Stimulated activated CD8-positive, alpha-beta memory T cell treated with anti-CD3 and anti-CD28 coated beads, Interleukin-15, amount 100 ng/mL, for 1 hour (primary cell): ENCODE results near the gene ESPNL.
"Not testable (repeated sequence)": the region's sequence is repeated elsewhere in the genome, so short reads cannot be mapped to it uniquely, and the experiment has no call there.

ENCODE experiments used
- DNase-seq: peaks from one replicate; pipeline ENCODE4 v3.0.0-alpha.2; 2020; ENCODE audit warnings: low read depth

The ESPNL gene

DNA sequence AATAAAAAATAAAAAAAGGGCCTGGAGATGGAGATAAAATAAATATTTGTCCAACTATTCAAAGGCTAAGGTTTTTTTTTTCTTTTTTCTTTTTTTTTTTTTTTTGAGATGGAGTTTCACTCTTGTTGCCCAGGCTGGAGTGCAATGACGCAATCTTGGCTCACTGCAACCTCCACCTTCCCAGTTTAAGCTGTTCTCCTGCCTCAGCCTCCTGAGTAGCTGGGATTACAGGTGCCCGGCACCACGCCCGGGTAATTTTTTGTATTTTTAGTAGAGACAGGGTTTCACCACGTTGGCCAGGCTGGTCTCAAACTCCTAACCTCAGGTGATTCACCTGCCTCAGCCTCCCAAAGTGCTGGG, 70.9 kb downstream of the ESPNL start:
- DNase-seq: not testable (repeated sequence)

DNA sequence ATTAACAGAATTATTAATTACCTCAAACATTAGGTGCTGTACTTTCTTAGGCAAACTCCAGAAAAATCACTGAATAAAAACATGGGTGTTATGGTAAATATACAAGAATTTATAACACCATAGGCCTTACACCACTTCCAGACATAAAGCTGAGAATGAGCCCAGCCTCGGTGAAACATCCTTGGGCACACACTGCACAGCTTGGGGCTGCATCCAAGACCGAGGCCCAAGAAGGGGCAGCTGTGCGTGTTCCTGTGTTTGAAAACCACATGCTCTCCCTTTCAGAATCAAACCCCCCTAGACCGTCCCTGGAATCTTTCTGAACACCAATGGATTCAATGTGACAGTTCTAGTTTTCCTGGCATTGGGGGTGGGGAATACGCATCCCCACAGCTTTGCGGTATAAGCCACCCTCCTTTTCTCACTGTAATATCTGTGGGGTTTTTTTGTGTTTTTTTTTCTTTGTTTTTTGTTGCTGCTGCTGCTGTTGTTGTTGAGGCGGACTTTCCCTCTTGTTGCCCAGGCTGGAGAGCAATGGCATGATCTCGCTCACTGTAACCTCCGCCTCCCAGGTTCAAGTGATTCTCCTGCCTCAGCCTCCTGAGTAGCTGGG, 71.5 kb downstream of the ESPNL start:
- no peak for DNase-seq

DNA sequence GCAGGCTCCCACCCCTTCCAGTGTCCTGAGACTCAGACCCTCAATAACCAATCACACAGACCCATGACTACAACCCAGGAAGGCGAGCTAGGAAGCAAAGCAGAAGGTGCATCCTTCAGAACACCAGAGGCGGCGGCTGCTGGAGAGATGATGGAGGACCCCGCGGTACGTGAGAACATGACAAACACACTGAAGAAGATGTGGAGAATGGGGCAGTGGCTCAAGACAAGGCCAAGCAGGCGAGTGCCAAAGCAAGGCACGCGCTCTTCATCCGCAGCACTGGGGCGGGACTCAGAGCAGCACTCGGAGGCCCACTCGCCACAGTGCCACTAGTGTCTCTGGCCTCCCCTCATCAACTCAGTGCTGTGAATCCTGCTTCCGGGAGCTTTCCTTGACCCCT, 72.3 kb downstream of the ESPNL start:
- no peak for DNase-seq

DNA sequence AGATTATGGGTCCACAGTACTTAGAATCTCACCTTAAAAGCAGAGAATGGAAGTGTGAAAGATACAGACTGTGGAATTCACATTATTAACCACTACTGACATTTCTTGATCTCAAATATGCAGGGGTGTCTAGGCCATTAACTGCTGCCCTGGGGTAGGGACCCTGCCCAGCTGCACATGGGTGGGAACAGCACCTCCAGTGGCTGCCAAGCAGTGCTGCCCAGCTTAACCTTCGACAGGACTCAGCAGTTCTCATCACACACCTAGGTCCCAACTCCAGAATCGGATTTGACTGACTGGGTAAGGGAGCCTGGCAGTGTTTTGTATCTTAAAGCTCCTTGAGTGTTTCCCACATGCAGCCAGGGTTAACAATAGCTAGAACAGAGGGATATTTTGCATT, 73.6 kb downstream of the ESPNL start:
- DNase-seq: no peak

DNA sequence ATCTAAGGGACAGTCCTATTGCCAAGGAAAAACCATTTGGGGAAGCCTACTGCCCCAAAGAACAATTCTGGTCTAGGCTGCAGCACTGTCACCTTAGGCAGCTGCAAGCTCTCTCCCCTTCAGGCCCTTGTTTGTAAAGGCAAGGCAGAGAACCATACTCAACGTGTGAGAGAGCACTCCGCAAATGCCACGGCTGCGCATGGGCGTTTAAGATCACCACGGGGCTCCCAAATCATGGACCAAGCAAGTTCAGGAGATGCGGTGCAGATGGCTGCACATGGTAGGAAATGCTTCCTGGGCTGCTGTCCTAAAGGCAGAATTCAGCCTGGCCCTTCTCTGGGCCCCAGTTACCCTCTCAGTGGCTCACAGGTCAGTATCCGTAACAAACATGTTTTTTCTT, 74.2 kb downstream of the ESPNL start:
- DNase-seq: no peak

DNA sequence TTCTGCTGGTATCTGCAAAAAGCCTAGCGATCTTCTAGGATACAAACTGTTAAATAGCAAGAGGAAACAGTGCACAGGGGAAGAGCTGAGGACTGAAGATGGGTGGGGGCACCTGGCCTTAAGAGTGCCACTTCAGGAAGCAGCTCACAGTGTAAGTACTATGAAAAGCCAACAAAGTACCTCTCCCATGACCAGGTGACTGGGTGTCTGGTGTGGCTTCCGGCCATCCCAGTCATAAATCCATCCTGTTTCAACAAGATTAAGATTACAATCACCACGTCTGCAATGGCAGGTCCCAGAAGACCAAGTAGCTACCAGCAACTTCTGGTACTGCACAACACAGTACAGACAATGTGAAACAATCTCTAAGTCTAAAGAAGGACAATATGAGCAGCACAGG, 74.6 kb downstream of the ESPNL start:
- no peak for DNase-seq

DNA sequence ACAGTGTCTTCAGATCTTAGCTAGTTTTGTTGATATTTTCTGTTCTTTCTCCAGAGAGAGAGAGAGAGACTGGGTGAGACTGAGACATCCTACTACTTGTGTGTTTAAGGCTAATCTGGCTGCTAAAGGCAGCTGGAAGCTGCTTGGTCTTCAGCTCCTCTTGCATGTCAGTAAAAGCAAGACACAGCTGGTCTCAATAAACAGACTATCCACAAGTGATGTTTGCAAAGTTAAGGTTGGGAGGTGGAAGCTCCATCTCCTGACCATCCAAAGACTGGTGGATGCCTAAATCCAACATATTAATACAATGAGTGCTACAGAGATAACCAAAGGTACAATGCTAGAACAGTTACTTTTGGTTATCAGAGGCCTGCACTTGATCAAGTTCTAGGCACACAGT, 76.5 kb downstream of the ESPNL start:
- no peak for DNase-seq

DNA sequence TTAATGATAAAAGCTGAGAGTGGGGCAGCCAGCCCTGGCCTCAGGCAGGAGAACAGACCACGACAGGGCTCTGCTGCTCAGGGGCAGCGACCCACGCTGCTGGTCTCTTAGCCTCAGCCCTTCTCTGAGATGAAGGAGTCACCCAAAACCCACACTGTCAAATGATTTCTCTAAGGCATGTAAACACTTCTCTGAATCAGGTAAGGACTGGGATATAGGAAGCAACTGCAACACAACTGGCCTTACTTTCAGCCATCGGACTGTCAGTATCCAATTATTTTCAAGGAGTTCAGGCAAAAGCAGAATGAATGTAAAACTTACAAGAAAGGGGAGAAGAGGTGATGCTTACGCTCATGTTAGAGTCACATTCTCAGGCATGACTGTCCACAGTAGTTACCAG, 80.4 kb downstream of the ESPNL start:
- no peak for DNase-seq

DNA sequence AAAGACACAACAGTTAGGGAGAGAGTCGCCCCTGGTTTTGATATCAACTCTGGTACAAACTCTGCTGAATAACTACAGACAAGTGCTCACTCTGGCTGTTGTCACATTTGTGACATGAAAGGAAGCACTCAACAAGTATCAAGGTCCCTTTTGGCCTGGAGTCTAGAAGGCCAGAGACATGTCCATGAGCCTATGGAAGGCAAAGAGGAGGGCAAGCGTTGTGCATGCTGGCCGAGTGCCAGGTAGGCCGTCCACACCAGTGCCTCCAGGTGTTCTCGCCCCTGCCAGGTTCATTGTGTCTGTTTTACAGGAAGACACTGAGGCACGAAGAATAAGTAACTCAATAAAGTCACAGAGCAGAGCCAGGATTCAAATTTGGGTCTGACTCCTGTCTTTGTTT, 82.2 kb downstream of the ESPNL start:
- DNase-seq: no peak
